ENCODE data around the gene RGPD5. TPM values are rescaled to one million over a fixed set of nuclear protein-coding genes. Genes with fewer than 3 reads are reported as not detected.
"Not testable (repeated sequence)": the region's sequence is repeated elsewhere in the genome, so short reads cannot be mapped to it uniquely, and the experiment has no call there.

The RGPD5 gene
- 7.4 TPM for total RNA-seq
- polyA plus RNA-seq = 11.1 TPM
- long read RNA-seq, donor 1 = 0 reads
- long read RNA-seq, donor 2 = 0 reads
- long read RNA-seq, donor 3 = 0 reads
- long read RNA-seq, donor 4 = 0 reads
- long read RNA-seq, donor 5 = 0 reads
- long read RNA-seq, donor 6, partial matches to known transcripts = 0 of 1 reads
- long read RNA-seq, donor 6, other reads (novel, unspliced or antisense) = 0 of 1 reads
- long read RNA-seq, donor 7 = 0 reads
- long read RNA-seq, donor 8 = 0 reads
- long read RNA-seq, donor 9 = 0 reads
- long read RNA-seq, donor 10 = 0 reads

DNA sequence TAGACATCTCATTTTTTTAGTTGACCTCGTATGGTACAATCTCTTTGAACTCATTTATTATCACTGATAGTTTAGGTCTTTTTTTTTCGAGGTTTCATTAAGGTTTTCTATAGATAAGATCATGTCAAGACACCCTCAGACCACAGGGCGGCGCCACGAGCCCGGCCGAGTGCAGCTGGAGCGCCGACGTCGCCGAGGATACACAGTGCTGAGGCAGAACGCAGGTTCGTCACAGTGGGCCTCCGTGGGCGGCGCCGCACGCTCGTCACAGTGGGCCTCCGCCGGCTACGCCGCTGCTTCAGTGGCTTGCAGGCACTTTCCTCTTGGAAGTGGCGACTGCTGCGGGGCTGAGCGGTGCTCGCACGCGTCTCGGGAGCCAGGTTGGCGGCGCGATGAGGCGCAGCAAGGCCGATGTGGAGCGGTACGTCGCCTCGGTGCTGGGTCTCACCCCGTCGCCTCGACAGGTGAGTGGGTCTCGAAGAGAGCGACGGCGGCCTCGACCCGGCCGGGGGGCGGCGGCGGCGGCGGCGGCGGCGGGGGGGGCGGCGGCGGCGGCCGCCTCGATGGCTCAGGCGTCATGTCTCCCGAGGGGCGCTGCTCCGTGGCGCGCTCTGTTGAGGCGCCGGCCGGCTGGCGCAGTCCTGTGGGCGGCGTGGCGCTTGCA lies at the start of gene RGPD5:
Gene RGPD5 (plus strand): TSS at position 232 of the 664 bp plus-strand sequence. CDS start 161 bp downstream, at position 393.
- not testable (repeated sequence) for H3K36me3 ChIP-seq (ENCODE audit: control insufficient read depth in 2 of 2, insufficient read depth in 2 of 2, low read length in 1 of 2); H3K4me1 ChIP-seq (ENCODE audit: control insufficient read depth in 2 of 2, insufficient read depth in 2 of 2, low read length in 2 of 2); H3K27me3 ChIP-seq (ENCODE audit: control insufficient read depth in 2 of 2, insufficient read depth in 1 of 2, low read length in 1 of 2); H3K27ac ChIP-seq (ENCODE audit: low read depth in 1 of 2, low read length in 1 of 2); DNase-seq (ENCODE audit: low read depth in 6 of 9, low spot score in 9 of 9); H3K4me3 ChIP-seq (ENCODE audit: low read length in 2 of 2); H3K9me3 ChIP-seq (ENCODE audit: control insufficient read depth in 2 of 2, insufficient read depth in 1 of 2, low read length in 1 of 2)
- under 1% methylated on average over 18 of the region's 77 CpGs for WGBS

DNA sequence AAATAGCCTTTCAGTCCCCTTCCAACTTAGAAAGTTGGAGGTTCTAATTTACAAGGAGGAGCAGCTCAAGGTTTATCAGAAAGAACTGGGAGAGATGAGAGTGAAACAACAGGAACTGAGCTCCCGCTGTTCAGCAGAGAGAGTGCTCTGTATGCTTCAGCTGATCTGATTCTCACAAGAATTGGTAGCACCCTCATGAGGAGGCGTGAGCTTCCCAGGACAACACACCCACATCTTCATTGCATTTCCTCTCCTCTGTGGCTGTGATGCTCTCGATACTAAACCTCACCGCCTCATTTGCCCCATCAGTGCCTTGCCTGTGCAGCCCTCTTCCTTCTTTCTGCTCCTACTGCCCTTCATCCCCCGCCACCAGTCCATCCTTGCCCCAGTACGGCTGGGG lies 42.5 kb upstream of the RGPD5 start:
- DNase-seq (ENCODE audit: low read depth in 6 of 9, low spot score in 9 of 9) = not testable (repeated sequence)

DNA sequence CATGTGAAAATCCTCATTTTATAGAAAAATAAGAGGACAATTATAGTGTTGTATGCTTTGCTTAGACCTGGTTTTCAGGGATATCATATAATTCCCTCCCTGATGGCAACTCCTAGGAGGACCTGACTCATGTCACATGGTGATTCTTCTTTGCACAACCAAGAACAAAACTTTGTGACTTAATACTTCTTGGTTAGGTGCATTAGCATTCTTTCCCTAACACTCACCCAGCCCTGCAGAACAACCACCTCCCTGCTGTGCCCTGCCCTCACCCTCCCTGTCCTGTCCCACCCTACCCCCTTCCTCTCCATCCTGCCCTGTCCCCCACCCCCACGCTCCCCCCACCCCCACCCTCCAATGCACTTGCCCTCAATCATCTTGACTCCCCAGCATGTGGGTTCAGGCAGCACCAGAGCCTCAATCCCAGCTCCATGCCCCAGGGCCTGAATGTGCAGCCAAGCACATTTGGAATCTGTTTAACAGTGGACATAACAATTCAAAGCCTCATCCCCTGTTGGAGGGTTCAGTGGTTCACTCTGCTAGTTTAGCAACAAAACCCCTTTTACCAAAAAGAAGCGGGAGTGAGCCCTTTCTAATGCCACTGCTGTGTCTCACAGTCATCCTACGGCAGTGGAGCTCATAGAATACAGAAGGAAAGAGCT lies 36.8 kb upstream of the RGPD5 start:
- not testable (repeated sequence) for H3K9me3 ChIP-seq (ENCODE audit: control insufficient read depth in 2 of 2, insufficient read depth in 1 of 2, low read length in 1 of 2); DNase-seq (ENCODE audit: low read depth in 6 of 9, low spot score in 9 of 9); H3K27ac ChIP-seq (ENCODE audit: low read depth in 1 of 2, low read length in 1 of 2); H3K4me1 ChIP-seq (ENCODE audit: control insufficient read depth in 2 of 2, insufficient read depth in 2 of 2, low read length in 2 of 2); H3K27me3 ChIP-seq (ENCODE audit: control insufficient read depth in 2 of 2, insufficient read depth in 1 of 2, low read length in 1 of 2); H3K4me3 ChIP-seq (ENCODE audit: low read length in 2 of 2); H3K36me3 ChIP-seq (ENCODE audit: control insufficient read depth in 2 of 2, insufficient read depth in 2 of 2, low read length in 1 of 2)
- no CpG with 5 or more reads among the region's 3 CpGs for WGBS

More for the DNA sequence above, 42.5 kb upstream of the RGPD5 start:
- not testable (repeated sequence) for H3K36me3 ChIP-seq (ENCODE audit: control insufficient read depth in 2 of 2, insufficient read depth in 2 of 2, low read length in 1 of 2); H3K27me3 ChIP-seq (ENCODE audit: control insufficient read depth in 2 of 2, insufficient read depth in 1 of 2, low read length in 1 of 2); H3K4me1 ChIP-seq (ENCODE audit: control insufficient read depth in 2 of 2, insufficient read depth in 2 of 2, low read length in 2 of 2); H3K4me3 ChIP-seq (ENCODE audit: low read length in 2 of 2); H3K9me3 ChIP-seq (ENCODE audit: control insufficient read depth in 2 of 2, insufficient read depth in 1 of 2, low read length in 1 of 2); H3K27ac ChIP-seq (ENCODE audit: low read depth in 1 of 2, low read length in 1 of 2)
- no CpG with 5 or more reads among the region's 6 CpGs for WGBS

DNA sequence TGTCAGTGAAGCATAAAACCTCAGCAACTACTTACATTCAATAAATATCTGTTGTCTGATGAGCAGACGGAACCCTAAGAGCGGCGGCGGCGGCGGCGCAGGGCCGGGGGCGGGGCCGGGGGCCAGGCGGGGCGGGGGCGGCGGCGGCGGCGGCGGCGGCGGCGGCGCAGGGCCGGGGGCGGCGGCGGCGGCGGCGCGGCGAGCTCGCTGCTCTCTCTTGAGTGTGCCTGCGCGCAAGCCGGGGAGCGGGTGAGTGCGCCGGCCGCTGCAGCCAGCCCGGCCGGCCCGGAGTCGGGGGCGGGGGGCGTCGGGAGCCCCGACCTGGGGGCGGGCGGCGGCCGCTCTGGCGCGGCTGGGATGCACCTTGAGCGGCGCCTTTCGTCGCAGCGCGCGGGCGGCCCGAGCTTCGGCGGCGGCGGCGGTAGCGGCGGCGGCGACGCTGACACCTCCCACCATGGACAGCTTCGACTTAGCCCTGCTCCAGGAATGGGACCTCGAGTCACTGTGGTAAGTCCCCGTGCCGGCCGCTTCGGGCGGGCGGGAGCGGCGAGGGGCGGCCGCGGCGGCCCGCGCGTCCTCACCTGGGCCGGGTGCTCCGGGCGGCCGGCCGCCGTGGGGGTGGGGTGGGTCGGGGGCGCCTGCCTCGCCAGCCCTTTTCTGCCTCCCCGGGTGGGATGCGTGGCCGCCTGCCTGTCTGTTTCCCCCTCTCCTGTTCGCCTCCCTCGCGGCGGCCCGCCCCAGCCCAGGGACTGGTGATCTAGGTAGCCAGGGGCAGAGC lies 33.7 kb upstream of the RGPD5 start:
- H3K27me3 ChIP-seq (ENCODE audit: control insufficient read depth in 2 of 2, insufficient read depth in 1 of 2, low read length in 1 of 2); H3K4me1 ChIP-seq (ENCODE audit: control insufficient read depth in 2 of 2, insufficient read depth in 2 of 2, low read length in 2 of 2); H3K4me3 ChIP-seq (ENCODE audit: low read length in 2 of 2); H3K36me3 ChIP-seq (ENCODE audit: control insufficient read depth in 2 of 2, insufficient read depth in 2 of 2, low read length in 1 of 2); DNase-seq (ENCODE audit: low read depth in 6 of 9, low spot score in 9 of 9); H3K27ac ChIP-seq (ENCODE audit: low read depth in 1 of 2, low read length in 1 of 2); H3K9me3 ChIP-seq (ENCODE audit: control insufficient read depth in 2 of 2, insufficient read depth in 1 of 2, low read length in 1 of 2): not testable (repeated sequence)
- under 1% methylated on average over 68 of the region's 106 CpGs for WGBS

DNA sequence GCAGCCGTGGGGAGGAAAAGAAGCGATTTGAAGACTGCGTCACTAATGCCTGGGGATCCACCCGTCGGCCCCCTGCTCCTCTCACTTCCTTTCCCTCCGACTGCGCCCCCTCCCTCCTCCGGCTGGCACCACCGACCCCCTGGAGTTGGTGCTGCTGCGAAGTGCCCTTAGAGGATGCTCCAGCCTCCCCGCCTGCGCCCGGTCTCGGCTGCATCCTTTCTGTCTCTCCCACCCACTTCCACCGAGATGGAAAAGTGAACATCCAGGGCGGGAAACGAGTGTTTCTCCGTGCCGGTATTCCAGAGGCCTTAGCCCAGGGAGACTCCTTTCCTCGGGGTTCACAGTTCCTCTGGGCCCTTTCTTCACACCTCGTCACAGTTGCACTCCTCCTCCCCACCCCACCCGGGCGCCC lies 33.1 kb upstream of the RGPD5 start:
- H3K4me3 ChIP-seq (ENCODE audit: low read length in 2 of 2); H3K4me1 ChIP-seq (ENCODE audit: control insufficient read depth in 2 of 2, insufficient read depth in 2 of 2, low read length in 2 of 2); H3K9me3 ChIP-seq (ENCODE audit: control insufficient read depth in 2 of 2, insufficient read depth in 1 of 2, low read length in 1 of 2); DNase-seq (ENCODE audit: low read depth in 6 of 9, low spot score in 9 of 9); H3K27ac ChIP-seq (ENCODE audit: low read depth in 1 of 2, low read length in 1 of 2); H3K36me3 ChIP-seq (ENCODE audit: control insufficient read depth in 2 of 2, insufficient read depth in 2 of 2, low read length in 1 of 2); H3K27me3 ChIP-seq (ENCODE audit: control insufficient read depth in 2 of 2, insufficient read depth in 1 of 2, low read length in 1 of 2): not testable (repeated sequence)
- 6% methylated on average over 8 of the region's 23 CpGs for WGBS

DNA sequence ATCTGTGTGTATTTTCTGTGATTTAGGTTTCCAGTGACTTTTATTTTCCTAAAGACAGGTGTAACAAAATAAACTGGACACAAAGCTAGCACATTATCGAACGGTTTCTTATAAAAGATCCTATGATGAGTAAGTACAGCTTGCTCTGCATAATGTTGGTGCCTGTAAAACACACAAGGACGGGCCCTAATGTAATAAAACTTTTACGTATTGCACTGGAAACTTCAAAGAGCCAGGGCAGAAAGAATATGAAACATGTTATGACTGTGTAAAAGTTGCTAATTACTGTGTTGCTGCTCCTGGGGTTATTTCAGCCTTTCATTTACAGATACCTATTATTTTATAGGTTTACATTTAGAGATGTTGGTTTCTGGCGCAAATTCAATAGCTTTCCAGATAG lies 32.1 kb upstream of the RGPD5 start:
- not testable (repeated sequence) for H3K4me3 ChIP-seq (ENCODE audit: low read length in 2 of 2); H3K36me3 ChIP-seq (ENCODE audit: control insufficient read depth in 2 of 2, insufficient read depth in 2 of 2, low read length in 1 of 2); H3K9me3 ChIP-seq (ENCODE audit: control insufficient read depth in 2 of 2, insufficient read depth in 1 of 2, low read length in 1 of 2); H3K27me3 ChIP-seq (ENCODE audit: control insufficient read depth in 2 of 2, insufficient read depth in 1 of 2, low read length in 1 of 2); H3K27ac ChIP-seq (ENCODE audit: low read depth in 1 of 2, low read length in 1 of 2); DNase-seq (ENCODE audit: low read depth in 6 of 9, low spot score in 9 of 9); H3K4me1 ChIP-seq (ENCODE audit: control insufficient read depth in 2 of 2, insufficient read depth in 2 of 2, low read length in 2 of 2)
- WGBS = 95% methylated on average over 1 of the region's 5 CpGs

DNA sequence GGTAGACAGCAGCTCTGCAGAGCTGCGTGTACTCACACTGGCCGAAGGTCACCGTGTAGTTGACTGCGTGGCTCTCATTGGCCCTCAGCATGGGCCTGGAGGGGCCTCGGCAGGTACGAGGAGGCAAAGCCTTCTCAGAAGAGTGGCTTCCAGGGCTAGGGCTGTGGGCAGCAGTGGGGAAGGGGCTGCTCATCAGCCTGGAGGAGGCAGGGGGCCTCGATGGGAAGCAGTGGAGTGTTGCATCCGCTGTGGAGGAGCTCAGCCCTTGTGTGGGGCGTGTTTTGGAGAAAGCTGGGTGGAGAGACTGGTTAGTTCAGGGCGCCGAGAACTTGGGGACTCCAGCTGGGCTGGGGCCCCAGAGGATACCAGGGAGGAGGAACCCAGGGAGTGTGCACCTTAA lies 28.0 kb upstream of the RGPD5 start:
- not testable (repeated sequence) for H3K27ac ChIP-seq (ENCODE audit: low read depth in 1 of 2, low read length in 1 of 2); H3K4me1 ChIP-seq (ENCODE audit: control insufficient read depth in 2 of 2, insufficient read depth in 2 of 2, low read length in 2 of 2); H3K36me3 ChIP-seq (ENCODE audit: control insufficient read depth in 2 of 2, insufficient read depth in 2 of 2, low read length in 1 of 2); DNase-seq (ENCODE audit: low read depth in 6 of 9, low spot score in 9 of 9); H3K27me3 ChIP-seq (ENCODE audit: control insufficient read depth in 2 of 2, insufficient read depth in 1 of 2, low read length in 1 of 2); H3K9me3 ChIP-seq (ENCODE audit: control insufficient read depth in 2 of 2, insufficient read depth in 1 of 2, low read length in 1 of 2); H3K4me3 ChIP-seq (ENCODE audit: low read length in 2 of 2)
- 97% methylated on average over 5 of the region's 11 CpGs for WGBS

DNA sequence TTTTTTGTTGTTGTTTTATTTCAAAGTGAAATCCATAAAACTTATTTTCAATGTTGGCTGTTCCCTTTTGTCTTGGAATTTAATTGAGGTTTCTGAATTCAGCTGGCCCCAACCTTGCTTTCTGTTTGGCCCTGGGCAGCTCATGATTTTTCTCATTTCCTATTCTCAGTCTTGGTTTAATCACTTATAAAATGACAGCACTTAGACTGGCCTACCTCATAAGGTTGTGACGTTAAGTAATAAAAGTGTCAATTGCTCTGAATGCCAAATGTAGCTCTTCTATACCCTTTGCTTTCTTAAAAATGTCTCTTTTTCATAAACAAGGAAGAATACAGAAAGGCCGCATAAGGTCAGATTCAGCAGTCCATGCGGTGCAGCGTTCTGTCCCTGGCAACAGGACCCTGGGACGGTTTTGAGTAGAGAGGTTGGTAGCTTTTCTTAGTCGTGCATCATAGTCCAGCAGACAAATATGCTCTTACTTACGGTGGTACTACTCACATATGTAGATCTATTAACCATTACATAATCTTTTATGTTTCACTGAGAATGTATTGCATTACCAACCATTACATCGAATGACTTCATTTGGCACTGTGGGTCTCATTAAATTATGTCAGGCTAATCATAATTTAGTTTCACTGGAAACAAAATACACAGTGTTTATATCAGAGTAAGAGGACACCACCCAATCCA lies 27.1 kb upstream of the RGPD5 start:
- not testable (repeated sequence) for H3K27ac ChIP-seq (ENCODE audit: low read depth in 1 of 2, low read length in 1 of 2); H3K9me3 ChIP-seq (ENCODE audit: control insufficient read depth in 2 of 2, insufficient read depth in 1 of 2, low read length in 1 of 2); H3K4me1 ChIP-seq (ENCODE audit: control insufficient read depth in 2 of 2, insufficient read depth in 2 of 2, low read length in 2 of 2); DNase-seq (ENCODE audit: low read depth in 6 of 9, low spot score in 9 of 9); H3K27me3 ChIP-seq (ENCODE audit: control insufficient read depth in 2 of 2, insufficient read depth in 1 of 2, low read length in 1 of 2); H3K4me3 ChIP-seq (ENCODE audit: low read length in 2 of 2); H3K36me3 ChIP-seq (ENCODE audit: control insufficient read depth in 2 of 2, insufficient read depth in 2 of 2, low read length in 1 of 2)
- 94% methylated on average over 6 of the region's 8 CpGs for WGBS
